ENCODE measurements around the gene COCH.
"Not testable (repeated sequence)": the region's sequence is repeated elsewhere in the genome, so short reads cannot be mapped to it uniquely, and the experiment has no call there.

COCH gene

DNA sequence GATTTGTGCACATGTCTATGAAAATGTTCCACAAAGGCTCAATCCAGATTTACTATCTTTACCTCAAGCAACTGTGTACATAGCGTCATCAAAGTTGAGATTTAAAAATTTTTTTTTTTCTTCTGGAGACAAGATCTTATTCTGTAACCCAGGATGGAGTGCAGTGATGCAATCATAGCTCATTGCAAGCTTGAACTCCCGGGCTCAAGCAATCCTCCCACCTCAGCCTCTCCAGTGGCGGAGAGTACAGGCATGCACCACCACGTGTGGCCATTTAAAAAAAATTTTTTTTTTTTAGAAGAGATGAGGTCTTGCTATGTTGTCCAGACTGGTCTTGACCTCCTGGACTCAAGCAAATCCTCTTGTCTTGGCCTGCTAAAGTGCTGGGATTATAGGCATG is 2.3 kb downstream of the COCH start:
- DNase-seq, result no peak

DNA sequence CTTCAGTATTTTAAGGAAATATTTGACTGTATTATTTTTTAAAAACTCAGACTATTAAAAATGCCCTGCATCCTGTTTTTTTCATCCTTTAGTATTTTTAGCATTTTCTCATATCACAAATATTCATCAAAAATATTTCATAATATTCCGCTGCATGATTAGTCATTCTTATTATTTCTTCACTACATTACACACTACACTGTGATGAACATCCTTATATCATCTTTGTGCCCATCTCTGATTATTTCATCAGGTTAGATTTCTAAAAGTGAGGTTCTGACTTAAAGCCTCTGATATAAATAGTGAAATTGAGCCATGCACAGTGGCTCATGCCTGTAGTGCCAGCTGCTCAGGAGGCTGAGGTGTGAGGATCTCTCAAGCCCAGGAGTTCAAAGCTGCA is 8.1 kb downstream of the COCH start:
- no peak for DNase-seq

DNA sequence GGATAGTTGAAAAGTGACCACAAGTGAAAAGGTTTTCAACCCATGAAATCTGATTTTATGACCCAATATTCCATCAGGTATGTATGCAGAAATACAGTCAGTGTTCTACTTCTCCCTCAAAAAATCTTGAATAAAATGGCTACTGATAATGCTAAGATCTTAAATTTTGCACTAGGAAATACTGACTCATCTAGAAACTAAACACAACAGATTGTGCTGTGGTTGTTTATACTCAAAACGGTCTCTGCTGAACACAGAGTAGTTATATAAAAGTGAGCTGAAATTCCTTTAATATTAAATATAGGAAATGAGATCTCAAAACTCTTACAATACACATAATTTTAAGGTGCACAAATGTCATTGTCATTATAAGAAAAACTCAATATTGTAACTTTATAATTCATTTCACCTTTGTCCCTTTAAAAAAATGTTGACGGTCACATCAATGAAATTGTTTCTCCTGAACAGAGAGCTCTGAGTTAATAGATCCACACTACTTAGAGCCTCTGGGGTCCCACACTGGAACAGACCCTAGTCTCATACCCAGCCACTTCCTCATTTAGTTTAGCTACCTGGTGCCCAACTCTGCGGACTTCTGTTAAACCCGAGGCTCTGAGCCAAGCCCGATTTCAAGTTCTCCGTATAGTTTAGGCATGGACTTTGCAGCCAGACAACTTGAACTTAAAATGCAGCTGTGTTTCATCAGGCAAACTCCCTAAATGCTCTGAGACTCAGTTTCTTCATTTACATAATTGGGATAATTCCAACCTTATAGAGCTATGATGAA is 9.3 kb downstream of the COCH start:
- DNase-seq, result no peak

DNA sequence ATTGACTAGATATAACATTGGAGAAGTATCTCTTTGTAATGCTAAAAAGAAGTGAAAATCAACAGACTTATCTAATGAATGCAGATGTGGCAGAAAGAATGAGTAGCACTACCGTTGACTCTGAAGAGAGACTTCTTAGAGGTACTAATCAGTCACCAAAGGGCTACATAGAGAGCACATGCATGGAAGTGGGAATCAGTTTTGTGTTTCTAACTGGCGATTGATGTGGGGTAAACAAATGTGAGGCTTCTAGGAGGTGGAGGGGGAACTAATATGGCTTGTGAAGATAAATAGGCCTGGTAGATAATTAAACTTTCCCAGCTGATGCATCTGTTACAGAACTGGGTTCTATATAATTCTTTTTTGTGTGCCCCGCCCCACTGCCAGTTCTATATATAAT is 10.5 kb downstream of the COCH start:
- no peak for DNase-seq

DNA sequence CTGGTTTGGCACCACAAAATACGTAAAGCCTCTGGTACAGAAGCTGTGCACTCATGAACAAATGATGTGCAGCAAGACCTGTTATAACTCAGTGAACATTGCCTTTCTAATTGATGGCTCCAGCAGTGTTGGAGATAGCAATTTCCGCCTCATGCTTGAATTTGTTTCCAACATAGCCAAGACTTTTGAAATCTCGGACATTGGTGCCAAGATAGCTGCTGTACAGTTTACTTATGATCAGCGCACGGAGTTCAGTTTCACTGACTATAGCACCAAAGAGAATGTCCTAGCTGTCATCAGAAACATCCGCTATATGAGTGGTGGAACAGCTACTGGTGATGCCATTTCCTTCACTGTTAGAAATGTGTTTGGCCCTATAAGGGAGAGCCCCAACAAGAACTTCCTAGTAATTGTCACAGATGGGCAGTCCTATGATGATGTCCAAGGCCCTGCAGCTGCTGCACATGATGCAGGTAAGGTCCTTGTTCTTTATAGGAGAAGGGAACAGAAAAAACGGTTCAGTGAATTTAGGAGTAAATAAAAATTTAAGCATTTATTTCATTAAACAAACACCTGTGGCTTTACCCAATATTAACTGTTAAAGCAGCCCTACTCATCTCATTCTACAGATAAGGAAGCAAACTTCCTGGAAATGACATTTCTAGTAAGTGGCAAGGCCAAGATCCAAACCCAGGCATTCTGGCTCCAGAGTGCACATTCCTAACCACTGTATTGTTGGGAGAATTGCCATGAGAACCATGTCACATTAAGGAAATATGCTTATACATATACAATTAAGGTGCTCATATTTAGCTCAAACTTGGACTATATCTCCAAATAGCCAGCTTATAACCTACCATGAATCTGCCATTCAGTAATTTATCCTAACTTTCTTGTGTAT is 11.7 kb downstream of the COCH start:
- no peak for DNase-seq

DNA sequence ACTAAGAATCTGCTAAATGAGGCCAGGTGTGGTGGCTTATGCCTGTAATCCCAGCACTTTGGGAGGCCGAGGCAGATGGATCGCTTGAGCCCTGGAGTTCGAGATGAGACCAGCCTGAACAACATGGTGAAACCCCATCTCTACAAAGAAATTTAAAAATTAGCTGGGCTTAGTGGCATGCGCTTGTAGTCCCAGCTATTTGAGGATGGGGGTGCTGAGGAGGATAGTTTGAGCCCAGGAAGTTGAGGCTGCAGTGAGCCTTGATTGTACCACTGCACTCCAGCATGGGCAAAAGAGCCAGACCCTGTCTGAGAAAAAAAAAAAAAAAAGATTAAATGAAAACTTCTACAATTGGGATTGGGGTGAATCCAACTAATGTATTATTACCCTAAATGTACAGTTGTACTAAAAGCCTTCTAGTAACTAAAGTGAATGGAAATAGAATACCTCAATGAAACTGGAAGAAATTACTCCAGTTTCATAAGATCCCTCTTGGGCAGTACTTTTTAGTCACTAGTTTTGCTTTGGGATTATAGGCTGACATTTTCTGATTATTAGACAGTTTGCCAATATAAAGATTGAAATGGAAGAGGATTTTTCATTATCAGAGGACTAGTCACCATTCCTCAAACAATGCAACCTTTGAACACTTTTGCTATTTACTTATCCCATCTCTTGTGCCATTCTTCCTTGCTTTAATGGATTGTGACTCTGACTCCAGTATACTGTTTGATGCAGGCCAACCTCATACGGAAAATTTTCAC is 14.3 kb downstream of the COCH start:
- DNase-seq, result no peak

DNA sequence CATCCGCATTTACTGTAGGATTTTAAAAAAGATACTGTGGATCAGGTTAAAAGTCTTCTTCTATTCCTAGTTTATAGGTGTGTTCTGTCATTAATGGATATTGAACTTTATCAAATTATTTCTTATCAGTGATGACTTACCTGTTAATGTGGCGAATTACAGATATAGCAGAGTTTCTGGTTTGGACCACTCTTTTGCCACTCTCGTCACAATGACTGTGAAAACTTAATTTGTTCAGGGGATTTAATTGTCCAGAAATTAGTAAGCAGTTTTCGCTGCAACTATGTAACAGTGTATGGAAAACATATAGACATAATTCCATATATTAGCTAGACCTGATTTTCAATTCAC is 14.9 kb downstream of the COCH start:
- DNase-seq, result no peak

DNA sequence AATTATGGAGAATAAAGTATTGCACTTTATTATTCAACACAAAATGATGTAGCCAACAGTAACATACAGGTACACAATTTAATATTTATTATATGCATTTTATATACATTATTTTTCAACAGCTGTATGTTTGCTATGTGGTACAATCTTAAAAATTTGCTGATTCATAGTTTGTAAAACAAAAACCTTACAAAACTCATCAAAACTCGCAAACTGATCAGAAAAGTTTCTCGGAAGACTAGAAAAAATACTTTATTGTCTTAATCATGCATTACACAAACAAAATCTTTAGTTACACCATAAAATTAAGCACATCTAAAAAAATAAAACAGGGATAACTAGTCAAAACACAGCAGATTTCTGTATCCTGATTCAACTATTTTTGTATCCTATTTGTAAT is 19.5 kb downstream of the COCH start:
- no peak for DNase-seq

DNA sequence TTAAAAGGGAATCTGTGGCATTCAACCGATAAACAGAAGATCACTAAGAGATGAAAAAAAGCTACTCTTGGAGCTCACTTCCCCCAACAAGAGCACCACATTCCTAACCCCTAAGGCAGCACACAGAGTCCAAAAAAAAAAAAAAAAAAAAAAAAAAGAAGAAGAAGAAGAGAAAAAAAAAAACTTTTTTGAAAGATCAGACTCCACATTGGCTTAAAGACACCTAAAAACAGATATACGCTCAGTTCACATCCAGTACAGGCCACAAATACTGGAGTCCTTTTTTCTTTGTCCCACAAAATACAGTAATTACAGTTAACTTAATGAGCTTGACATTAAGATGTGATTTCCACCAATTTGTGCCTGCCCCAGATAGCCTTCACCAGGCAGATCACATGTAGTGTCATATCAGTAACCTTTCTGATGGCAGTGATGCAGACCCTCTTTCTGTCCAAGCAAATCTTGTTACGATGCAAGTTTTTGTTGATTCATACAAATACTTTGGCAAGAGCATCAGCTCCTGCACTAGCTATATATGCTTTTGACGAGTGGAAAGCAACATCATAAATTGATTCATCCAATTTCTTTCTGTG is 20.7 kb downstream of the COCH start:
- DNase-seq, result no peak

DNA sequence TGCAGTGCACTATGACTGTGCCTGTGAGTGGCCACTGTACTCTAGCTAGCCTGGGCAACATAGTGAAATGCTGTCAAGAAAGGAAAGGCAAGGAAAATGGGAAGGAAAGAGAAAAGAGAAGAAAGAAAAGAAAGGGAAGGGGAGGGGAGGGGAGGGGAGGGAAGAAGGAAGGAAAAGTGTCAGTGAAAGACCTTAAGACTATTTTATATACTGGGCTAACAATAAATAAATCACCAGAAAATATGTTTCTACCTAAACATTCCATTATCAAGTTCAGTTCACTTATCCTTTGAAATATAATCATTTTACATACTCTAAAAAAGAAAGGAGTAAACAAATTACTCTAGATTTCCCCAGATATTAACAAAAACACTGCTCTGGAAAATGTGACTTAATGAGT is 22.1 kb downstream of the COCH start:
- DNase-seq, result no peak

DNA sequence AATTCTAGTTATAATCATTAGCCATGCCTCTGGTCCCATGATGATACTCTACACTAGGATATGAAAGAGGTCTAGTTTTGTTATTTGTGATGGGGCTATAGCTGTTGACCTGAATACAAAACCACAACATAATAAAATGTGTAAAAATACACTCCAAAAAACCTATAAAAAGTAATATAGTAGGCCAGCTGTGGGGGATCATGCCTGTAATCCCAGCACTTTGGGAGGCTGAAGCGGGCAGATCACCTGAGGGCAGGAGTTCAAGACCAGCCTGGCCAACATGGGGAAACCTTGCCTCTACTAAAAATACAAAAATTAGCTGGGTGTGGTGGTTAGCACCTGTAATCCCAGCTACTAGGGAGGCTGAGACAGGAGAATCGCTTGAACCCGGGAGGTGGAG is 22.8 kb downstream of the COCH start:
- not testable (repeated sequence) for DNase-seq

DNA sequence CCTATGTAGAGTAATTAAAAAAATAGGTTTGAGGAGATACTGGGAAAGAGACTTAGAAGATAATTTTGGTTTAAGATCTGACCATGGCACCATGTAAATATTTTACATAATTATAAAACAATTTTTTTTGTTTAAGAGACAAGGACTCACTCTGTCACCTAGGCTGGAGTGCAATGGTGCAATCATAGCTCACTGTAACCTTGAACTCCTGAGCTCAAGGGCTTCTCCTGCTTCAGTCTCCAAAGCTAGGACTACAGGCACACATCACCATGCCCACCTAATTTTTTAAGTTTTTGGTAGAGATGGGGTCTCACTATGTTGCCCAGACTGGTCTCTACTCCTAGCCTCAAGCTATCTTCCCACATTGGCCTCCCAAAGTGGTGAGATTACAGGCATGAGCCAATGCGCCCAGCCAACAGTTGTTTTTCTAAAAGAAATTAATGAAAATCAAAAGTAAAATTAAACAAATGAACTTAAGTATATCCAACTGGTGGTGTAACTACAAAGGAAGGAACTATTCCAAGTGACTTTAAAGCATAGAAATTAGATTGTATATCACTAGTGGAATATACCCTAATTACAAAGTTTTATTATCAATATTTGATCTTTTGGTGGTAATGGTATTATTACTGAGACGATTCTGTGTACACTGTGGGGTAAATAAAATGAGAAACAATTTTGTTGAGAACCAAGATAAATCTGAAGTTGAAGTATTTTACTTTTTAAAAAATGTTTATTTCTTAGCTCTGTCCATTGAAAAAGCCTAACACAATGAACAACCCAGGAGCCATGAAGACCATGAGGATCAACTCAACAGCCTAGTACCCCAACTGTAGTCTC is 29.1 kb downstream of the COCH start:
- DNase-seq, result no peak

DNA sequence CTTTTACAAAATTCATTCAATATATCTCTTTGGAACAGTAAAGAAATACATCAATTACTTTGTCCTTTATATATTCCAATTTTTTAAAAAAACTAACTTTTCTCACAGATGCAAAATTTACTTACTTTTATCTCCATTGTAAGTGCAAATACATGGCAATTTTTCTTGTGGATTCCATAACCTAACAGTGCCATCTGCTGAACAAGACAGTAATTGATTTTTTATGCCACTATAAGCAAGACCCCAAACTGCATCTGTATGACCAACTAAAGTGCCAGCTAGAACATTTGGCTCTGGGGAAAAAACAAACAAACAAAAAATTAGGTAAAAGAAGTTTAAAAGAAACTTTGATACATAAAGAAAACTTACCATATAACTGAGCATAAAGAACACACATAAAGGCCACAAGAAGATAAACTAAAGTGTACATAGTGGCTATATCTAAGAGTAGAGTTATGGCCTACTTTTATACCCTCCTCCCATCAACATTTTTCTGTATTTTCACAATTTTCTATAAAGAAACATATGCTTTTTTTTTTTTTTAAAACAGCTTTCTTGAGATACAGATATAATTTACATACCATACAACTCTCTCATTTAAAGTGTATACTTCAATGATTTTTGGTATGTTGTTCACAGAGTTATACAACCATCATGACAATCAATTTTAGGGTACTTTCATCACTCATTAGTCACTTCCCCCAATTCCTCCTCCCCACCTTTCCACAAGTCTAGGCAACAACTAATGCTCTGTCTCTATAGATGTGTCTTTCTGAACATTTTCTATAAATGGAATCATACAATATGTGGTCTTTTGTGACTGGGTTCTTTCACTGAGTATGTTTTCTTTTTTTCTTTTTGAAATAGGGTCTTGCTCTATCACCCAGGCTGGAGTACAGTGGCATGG is 32.6 kb downstream of the COCH start:
- DNase-seq, result peak; percentile 15

DNA sequence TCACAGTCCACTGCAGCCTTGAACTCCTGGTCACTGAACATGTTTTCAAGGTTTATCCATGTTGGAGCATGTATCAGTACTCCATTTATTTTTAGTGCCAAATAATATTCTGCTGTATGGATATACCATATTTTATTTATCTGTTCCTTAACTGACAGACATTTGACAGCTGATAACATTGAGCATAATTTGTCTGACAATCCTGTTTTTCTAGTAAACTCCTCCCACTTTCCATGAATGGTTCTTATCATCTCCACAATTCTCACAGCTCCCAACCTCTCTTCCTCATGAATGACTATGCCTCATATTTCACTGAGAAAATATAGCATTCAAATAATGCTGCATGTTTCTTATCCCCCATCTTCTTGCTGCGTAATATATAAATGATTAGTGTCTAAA is 33.3 kb downstream of the COCH start:
- DNase-seq, result no peak

DNA sequence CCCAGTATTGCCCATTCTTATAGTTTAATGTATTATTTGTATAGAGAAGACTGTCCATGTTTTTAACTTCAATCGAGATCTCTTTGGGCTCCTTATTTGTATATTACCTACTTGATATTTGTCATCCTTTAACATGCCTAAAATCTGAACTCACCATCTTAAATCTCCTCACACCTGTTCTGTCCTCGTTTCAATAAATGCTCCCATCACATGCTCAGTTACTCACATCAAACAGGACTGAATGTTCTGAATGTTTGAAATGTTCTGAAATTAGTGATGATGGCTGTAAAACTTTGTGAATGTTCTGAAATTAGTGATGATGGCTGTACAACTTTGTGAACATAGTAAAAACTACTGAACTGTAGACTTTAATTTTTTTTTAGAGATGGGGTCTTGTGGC is 34.5 kb downstream of the COCH start:
- no peak for DNase-seq

DNA sequence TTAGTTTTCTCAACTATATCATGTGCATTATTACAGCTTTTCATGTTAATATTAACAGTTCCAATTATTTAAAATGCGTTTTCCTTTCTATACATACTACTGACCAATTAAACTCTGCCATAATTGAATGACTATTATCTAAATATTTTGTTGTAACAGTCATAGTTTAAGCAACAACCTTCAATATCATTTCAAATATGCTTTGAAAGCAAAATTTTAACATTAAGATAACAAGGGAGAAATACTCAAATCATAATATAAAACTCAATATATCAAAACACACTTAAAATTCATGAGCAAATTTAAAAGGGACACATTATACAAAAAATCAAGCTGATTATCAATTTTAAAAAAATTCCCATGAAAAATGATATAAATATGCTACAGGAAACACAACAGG is 40.5 kb downstream of the COCH start:
- no peak for DNase-seq

DNA sequence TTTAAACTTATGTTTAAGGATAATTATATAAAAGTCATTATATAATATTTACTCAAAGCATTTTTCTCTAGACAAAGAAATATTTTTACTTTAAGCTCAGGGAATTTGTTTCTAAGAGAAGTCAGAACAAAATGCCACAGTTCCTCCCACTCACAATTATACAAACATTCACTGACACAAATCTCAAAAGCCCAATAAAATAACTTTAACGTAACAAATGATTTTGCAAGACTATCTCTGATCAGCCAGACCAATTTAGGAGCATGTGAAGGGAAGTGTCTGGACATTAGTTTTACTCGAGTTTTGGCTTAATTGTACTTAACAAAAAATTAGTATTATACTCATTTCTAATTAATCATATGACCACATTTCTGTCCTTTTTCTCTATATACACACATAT is 41.2 kb downstream of the COCH start:
- no peak for DNase-seq

DNA sequence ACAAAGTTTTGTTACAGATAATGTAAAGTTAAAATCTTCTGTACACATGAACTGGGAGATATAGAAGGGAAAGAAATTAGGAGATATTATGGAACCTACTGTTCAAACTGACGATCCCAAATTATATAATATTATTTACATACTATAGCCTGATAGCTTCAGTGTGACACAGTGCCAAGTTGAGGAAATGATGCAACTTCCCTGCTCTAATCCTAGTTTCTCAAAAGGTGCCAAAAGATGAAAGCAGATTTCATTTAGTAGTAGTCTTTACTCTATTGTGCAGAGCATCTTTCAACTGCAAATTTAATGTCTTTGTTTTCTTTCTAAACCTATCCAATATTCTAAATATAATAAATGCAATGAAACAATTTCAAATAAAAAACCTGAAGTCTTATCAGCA is 46.9 kb downstream of the COCH start:
- no peak for DNase-seq

DNA sequence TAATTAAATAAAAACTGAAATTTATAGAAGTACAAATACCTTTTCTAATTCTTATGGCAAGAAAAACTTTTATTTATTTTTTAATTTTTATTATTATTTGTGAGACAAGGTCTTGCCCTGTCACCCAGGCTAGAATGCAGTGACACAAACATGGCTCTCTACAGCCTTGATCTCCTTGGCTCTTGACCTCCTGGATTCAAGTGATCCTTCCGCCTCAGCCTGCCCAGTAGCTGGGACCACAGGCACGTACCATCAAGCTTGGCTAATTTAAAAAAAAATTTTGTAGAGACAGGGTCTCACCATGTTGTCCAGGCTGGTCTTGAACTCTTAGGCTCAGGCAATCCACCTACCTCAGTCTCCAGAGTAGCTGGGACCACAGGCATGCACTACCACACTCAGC is 47.4 kb downstream of the COCH start:
- DNase-seq, result no peak

DNA sequence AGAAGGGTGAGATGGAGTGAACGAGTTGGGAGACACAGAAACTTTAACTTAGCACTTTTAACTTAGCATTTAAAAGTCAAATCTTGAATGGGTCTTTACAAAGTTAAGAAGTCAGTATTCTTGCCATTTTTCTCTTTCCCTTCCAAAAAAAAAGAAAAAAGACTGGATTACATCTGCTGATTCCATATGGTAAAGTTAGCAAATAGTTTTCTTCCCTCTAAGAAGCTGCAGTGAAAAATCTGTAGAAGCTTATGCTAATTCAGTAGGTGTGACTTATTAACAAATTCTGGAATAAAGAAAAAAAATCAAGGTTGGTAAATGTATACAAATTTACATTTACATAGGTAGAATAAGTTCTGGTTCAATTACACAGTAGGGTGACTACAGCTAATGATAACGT is 50.9 kb downstream of the COCH start:
- no peak for DNase-seq

DNA sequence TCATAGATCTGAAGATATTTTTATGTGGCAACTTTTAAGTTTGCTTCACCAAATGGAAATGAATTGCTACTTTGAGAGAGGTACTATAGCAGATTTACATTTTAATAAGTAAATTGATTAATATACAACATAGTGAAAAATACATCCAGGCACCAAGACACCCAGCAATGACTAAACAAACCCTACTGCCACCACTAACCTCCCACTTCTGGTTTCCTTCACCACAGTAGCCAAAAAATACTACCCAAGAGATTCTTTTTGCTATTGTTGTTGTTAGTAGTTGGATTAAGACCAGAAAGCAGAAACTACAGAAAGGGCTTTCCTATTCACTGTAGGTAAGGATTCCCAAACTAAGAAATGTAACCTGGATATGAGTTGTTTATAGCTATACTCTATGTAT is 54.1 kb downstream of the COCH start:
- DNase-seq, result no peak

Measured in CD4-positive, alpha-beta T cell treated with Interleukin-21 for 1 hour (primary cell).